ENCODE data around the gene MTRR.
"Not testable (repeated sequence)": the region's sequence is repeated elsewhere in the genome, so short reads cannot be mapped to it uniquely, and the experiment has no call there.

The MTRR gene

DNA sequence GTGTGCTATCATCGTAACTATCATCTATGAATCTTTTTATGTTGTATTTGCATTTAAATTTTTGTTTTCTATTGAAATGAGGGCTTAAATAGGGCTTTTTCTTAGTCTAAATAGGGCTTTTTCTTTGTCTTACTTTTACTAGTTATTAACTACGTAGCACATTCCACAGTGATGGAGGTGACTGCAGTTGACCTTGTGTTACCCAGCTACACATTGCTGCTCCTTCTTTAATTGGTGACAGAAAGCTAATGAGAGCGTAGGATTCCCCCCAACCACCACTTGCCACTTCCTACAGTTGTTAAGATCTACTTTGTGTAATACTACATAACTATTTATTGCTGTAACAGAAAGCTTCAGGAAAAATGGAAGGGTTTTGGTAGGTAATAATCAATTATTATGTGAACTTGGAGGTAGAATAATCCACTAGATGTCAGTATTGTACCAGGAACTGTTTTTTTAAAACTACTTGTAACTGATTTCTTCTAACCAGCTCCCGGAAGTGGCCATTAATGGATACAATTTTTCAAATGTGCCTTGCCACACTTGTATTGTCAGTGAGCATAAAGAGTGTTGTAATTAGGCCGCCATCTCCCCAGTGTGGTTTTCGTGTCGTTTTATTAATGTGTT is 18.0 kb downstream of the MTRR start:
- Mint-ChIP-seq H3K4me3 (no peak overlapping the region), H3K27ac (no peak overlapping the region), H3K9me3 (no peaks in the 10 kb centered on the region), H3K27me3 (no peaks in the 10 kb centered on the region), H3K4me1 (ENCODE audit: low read depth) (peaks cover 3% of the 10 kb centered on the region), H3K36me3 (ENCODE audit: low read depth) (peaks cover 90% of the 10 kb centered on the region)
- intact Hi-C loops (cut with micrococcal nuclease) = no loop called here

DNA sequence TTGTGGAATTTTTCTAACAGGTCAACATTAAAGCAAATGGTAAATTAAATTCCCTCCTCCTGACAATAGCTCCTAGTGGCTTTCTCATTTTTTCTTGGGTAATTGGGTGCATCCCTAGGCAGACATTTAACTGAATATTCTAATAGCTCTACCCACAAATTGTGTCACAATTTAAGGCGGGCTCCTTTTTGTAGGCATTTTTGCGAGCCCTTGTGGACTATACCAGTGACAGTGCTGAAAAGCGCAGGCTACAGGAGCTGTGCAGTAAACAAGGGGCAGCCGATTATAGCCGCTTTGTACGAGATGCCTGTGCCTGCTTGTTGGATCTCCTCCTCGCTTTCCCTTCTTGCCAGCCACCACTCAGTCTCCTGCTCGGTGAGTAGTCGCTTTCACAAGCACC is 20.0 kb downstream of the MTRR start:
- peaks cover 93% of the 10 kb centered on the region for H3K36me3 Mint-ChIP-seq (ENCODE audit: low read depth)
- H3K4me1 Mint-ChIP-seq (ENCODE audit: low read depth) = peaks cover 1% of the 10 kb centered on the region
- no peak overlapping the region for H3K4me3 Mint-ChIP-seq
- H3K9me3 Mint-ChIP-seq = no peaks in the 10 kb centered on the region
- H3K27me3 Mint-ChIP-seq = no peaks in the 10 kb centered on the region
- intact Hi-C loops (cut with micrococcal nuclease) = no loop called here
- H3K27ac Mint-ChIP-seq = no peak overlapping the region

DNA sequence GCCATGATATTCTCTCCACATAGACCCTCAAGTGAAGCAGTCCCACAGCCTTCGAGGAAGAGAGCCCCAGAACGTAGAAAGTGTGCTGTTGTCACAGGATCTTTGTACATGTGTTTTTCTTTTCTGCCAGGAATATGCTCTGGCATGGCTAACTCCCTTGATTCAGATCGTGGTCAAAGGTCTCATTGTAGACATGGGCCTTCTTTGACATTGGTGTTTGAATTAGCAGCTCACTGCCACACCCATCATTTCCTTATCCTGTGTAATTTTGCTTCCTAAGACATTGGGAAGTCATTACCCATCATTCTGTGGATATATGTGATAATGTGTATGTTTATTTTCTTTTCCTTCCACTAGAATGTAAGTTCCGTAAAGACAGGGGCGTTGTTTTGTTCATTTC is 25.5 kb downstream of the MTRR start:
- Mint-ChIP-seq H3K9me3 (no peaks in the 10 kb centered on the region), H3K4me1 (ENCODE audit: low read depth) (peaks cover 9% of the 10 kb centered on the region), H3K4me3 (no peak overlapping the region), H3K36me3 (ENCODE audit: low read depth) (peaks cover 88% of the 10 kb centered on the region), H3K27ac (no peak overlapping the region), H3K27me3 (no peaks in the 10 kb centered on the region)
- intact Hi-C loops (cut with micrococcal nuclease) = no loop called here

DNA sequence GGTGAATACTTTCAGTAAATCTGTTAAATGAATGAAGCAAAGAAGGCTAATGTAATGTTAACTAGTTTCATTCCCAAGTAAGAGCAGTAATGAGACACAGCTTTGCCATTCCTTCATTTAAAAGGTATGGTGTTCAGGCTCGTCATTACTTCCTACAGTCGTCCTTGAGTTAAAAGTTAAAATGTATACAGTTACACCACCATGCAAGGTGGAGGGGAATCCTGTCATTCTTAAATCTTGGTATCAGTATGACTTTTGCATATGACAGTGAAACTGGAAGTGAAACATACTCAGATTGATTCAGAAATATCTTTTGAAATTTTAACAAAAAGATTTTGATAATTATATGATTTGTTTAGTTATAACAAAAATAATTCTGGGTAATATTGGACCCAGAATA is 25.9 kb downstream of the MTRR start:
- Mint-ChIP-seq H3K4me3 (no peak overlapping the region), H3K9me3 (no peaks in the 10 kb centered on the region), H3K27ac (no peak overlapping the region), H3K4me1 (ENCODE audit: low read depth) (peaks cover 9% of the 10 kb centered on the region), H3K27me3 (no peaks in the 10 kb centered on the region), H3K36me3 (ENCODE audit: low read depth) (peaks cover 88% of the 10 kb centered on the region)
- intact Hi-C loops (cut with micrococcal nuclease) = no loop called here

DNA sequence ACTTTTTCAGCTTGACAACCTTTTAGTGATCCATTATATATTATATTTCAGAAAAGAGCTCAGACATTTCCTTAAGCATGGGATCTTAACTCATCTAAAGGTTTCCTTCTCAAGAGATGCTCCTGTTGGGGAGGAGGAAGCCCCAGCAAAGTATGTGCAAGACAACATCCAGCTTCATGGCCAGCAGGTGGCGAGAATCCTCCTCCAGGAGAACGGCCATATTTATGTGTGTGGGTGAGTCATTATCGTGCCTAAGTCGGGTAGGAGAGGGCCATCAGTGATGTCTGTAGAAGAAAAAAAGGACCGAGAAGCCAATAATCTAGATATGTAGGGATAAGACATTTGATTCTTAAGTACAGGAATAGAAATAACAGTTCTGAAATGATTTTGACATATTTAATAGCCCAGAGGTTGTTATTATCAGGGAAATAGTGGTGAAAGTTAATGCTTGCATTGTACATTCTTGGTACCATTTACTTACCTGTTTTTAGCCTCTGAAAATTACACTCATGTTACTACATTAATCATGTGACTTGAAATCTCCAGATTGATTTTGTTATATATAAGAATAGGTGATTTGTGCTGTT is 28.2 kb downstream of the MTRR start:
- no peaks in the 10 kb centered on the region for H3K9me3 Mint-ChIP-seq
- no peak overlapping the region for H3K4me3 Mint-ChIP-seq
- peak overlapping the region; percentile 51 for H3K27ac Mint-ChIP-seq
- no peaks in the 10 kb centered on the region for H3K27me3 Mint-ChIP-seq
- intact Hi-C loops (cut with micrococcal nuclease) = no loop called here
- H3K4me1 Mint-ChIP-seq (ENCODE audit: low read depth) = peaks cover 9% of the 10 kb centered on the region
- peaks cover 92% of the 10 kb centered on the region for H3K36me3 Mint-ChIP-seq (ENCODE audit: low read depth)

DNA sequence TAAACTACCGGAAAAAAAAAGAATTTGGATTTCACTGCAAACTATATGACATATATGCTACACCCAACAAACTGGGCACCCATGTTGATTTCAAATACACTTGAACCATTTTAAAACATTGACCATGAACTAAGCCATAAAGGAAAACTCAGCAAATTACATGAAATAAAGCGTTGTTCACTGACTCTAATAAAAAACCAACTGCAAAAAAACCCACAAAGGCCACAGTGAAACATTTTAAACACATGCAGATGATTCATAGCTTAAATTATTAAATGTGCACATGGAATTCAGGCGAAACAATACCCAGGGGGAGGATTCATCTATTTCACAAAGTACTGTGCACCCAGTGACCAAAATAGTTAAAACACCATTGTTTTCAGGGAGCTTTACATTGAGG is 33.3 kb downstream of the MTRR start:
- Mint-ChIP-seq H3K27me3 (no peaks in the 10 kb centered on the region), H3K4me3 (no peak overlapping the region), H3K27ac (peak overlapping the region; percentile 28), H3K9me3 (peaks cover 5% of the 10 kb centered on the region), H3K4me1 (ENCODE audit: low read depth) (peaks cover 19% of the 10 kb centered on the region), H3K36me3 (ENCODE audit: low read depth) (peaks cover 92% of the 10 kb centered on the region)
- intact Hi-C loops (cut with micrococcal nuclease) = no loop called here

DNA sequence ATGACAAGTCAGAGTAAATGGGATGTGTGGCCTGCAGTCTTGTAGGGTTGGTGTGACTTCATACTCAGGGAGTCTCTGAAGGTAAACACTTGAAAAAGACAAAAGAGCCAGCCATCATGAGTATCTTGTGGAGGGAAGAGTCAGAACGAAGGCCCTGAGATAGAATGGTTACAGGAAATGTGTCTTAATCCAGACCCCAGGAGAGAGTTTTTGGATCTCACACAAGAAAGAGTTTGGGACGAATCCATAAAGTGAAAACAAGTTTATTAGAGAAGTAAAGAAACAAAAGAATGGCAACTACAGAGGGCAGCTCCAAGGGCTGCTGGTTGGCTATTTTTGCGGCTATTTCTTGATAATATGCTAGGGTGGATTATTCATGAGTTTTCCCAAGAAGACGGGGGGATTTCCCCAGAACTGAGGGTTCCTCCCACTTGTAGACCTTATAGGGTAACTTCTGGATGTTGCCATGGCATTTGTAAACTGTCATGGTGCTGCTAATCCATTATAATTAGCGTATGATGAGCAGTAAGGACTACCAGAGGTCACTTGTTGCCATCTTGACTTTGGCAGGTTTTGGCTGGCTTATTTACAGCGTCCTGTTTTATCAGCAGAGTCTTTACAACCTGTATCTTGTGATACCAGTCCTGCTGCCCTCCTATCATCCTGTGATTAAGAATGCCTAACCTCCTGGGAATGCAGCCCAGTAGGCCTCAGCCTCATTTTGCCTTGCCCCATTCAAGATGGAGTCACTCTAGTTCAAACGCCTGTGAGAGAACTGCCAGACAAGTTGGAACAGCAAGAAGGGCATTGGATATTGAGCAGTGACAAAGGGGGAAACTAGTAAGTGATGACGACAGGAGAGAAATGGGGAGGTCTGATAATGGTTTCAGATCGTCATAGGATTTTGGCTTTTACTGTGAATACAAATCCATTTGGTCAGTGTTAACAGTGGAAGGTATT is 34.0 kb downstream of the MTRR start:
- H3K4me3 Mint-ChIP-seq = no peak overlapping the region
- intact Hi-C loops (cut with micrococcal nuclease) = no loop called here
- H3K36me3 Mint-ChIP-seq (ENCODE audit: low read depth) = peaks cover 92% of the 10 kb centered on the region
- peaks cover 19% of the 10 kb centered on the region for H3K4me1 Mint-ChIP-seq (ENCODE audit: low read depth)
- H3K9me3 Mint-ChIP-seq = peaks cover 12% of the 10 kb centered on the region
- H3K27ac Mint-ChIP-seq = peak overlapping the region; percentile 28
- H3K27me3 Mint-ChIP-seq = no peaks in the 10 kb centered on the region

DNA sequence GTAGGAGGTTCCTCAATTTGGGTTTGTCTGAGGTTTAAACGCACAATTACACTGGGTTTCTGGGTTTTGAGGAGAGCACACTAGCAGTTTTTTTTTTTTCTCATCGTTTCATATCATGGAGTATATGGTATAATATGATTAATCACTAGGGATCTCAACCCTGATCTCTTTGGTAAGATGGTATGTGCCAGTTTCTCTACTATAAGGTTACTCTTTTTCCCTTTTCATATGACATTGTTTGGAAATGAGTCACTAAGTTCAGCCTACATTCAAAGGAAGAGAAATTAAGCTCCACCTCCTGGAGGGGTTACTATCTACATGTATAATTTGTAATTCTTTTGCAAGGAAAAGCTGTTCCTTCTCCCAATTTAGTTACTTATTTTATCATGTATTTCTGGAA is 35.2 kb downstream of the MTRR start:
- Mint-ChIP-seq H3K4me1 (ENCODE audit: low read depth) (peaks cover 19% of the 10 kb centered on the region), H3K4me3 (no peak overlapping the region), H3K27ac (peak overlapping the region; percentile 10), H3K36me3 (ENCODE audit: low read depth) (peaks cover 92% of the 10 kb centered on the region), H3K27me3 (no peaks in the 10 kb centered on the region), H3K9me3 (peaks cover 25% of the 10 kb centered on the region)
- intact Hi-C loops (cut with micrococcal nuclease) = no loop called here

DNA sequence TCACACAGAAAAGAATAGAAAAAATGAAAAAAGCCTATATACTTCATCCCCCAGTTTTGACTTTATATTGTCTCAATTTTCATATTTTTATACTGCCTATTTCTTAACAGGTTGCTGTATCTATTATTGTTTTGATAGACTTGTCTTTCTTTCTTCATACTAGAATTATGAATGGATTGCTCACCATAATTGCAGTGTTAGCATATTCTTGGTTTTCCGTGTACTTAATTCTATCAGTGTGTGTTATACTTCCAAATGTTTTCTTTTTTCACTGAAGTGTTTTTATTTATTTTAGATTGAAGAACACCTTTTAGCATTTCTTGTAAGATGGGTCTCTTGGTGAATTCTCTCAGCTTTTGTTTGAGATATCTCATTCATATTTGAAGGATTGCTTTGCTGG is 38.7 kb downstream of the MTRR start:
- Mint-ChIP-seq H3K36me3 (ENCODE audit: low read depth) (peaks cover 72% of the 10 kb centered on the region), H3K4me3 (no peak overlapping the region), H3K27ac (no peak overlapping the region), H3K4me1 (ENCODE audit: low read depth) (peaks cover 31% of the 10 kb centered on the region), H3K27me3 (no peaks in the 10 kb centered on the region), H3K9me3 (peaks cover 33% of the 10 kb centered on the region)
- intact Hi-C loops (cut with micrococcal nuclease) = no loop called here

DNA sequence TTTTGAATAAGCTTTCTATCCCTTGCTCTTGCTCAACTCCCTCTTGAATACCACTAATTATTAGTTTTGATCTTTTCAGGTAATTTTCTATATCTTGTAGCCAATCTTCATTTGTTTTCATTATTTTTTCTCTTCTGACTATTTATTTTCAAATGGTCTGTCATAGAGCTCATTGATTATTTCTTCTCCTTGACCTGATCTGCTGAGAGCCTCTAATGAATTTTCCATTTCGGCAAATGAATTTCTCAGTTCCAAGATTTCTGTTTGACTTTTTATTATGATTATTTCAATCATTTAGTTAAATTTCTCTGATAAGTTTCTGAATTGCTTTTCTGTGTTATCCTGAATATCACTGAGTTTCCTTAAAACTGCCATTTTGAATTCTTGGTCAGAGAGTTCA is 39.4 kb downstream of the MTRR start:
- Mint-ChIP-seq H3K27ac (no peak overlapping the region), H3K27me3 (no peaks in the 10 kb centered on the region), H3K9me3 (peaks cover 40% of the 10 kb centered on the region), H3K4me1 (ENCODE audit: low read depth) (peaks cover 27% of the 10 kb centered on the region), H3K4me3 (no peak overlapping the region), H3K36me3 (ENCODE audit: low read depth) (peaks cover 71% of the 10 kb centered on the region)
- intact Hi-C loops (cut with micrococcal nuclease) = no loop called here

DNA sequence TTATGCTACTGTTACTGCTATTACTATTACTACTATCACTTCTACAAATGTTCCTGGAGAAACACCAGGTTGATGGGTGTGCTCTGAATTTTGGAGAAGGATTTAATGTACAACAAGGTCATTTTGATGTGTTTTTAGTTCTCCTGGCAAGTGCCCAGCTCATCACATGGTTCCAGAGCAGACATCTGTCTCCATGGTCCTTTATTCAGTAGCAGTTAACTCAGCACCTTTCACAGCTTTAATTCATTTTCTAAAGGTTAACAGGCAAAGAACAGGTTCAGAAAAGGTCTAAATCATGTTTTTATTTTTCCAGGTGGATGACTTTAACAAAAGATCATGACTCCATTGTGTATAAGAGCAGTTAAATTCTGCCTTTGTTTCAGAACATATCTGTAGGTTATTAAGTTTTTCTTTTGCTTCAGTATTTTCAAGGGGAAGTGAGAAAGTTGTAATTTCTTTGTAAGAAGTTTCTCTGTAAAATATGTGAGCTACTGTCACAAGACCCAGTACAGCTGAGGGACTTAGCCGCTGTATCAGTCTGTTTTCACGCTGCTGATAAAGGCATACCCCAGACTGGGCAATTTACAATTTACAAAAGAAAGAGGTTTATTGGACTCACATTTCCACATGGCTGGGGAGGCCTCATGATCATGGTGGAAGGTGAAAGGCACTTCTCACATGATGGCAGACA is 41.9 kb downstream of the MTRR start:
- peaks cover 46% of the 10 kb centered on the region for H3K36me3 Mint-ChIP-seq (ENCODE audit: low read depth)
- peak overlapping the region; percentile 4 for H3K4me3 Mint-ChIP-seq
- H3K9me3 Mint-ChIP-seq = peaks cover 41% of the 10 kb centered on the region
- H3K27me3 Mint-ChIP-seq = no peaks in the 10 kb centered on the region
- peaks cover 17% of the 10 kb centered on the region for H3K4me1 Mint-ChIP-seq (ENCODE audit: low read depth)
- intact Hi-C loops (cut with micrococcal nuclease) = no loop called here
- H3K27ac Mint-ChIP-seq = peak overlapping the region; percentile 89

DNA sequence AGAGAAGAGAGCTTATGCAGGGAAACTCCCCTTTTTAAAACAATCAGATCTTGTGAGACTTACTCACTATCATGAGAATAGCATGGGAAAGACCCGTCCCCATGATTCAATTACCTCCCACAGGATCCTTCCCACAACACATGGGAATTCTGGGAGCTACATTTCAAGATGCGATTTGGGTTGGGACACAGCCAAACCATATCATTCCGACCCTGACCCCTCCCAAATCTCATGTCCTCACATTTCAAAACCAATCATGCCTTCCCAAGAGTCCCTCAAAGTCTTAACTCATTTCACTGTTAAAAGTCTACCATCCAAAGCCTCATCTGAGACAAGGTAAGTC is 42.5 kb downstream of the MTRR start:
- peaks cover 43% of the 10 kb centered on the region for H3K36me3 Mint-ChIP-seq (ENCODE audit: low read depth)
- H3K27me3 Mint-ChIP-seq; H3K4me3 Mint-ChIP-seq; intact Hi-C loops (cut with micrococcal nuclease): not testable (repeated sequence)
- peak overlapping the region; percentile 89 for H3K27ac Mint-ChIP-seq
- H3K4me1 Mint-ChIP-seq (ENCODE audit: low read depth) = peaks cover 17% of the 10 kb centered on the region
- peaks cover 41% of the 10 kb centered on the region for H3K9me3 Mint-ChIP-seq

DNA sequence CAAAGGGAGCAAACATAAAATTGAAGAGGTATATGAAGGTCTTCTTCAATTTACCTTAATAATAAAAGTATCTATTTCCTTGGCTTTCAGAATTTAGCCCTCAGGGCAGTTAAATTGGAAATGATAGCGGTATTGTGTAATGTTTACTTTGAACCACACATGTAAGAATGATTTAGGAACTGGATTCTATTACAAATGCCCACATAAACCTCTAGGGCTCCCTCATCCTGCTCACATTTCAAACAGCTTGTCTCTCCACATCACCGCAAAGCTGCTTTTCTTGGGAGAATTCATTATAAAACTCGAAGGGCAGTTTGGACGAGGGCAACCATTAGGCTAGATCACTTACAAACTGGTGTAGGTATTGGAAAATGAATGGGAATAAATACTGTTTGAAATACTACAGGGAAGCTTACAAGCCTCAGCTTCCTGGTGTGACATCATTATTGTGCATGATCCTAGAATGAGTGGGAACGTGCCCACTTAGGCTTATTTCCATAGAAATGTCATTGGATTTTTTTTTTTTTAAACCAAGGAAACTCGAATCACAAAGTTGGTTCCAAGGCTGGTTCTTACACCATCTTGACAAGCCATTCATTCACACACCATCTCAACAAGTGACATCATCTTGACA is 47.3 kb downstream of the MTRR start:
- peaks cover 12% of the 10 kb centered on the region for H3K9me3 Mint-ChIP-seq
- no peak overlapping the region for H3K4me3 Mint-ChIP-seq
- H3K36me3 Mint-ChIP-seq (ENCODE audit: low read depth) = peaks cover 12% of the 10 kb centered on the region

More for the DNA sequence above, 47.3 kb downstream of the MTRR start:
- H3K27me3 Mint-ChIP-seq = no peaks in the 10 kb centered on the region
- no peak overlapping the region for H3K27ac Mint-ChIP-seq
- peaks cover 10% of the 10 kb centered on the region for H3K4me1 Mint-ChIP-seq (ENCODE audit: low read depth)
- intact Hi-C loops (cut with micrococcal nuclease) = no loop called here

Data from dendritic cell treated with granulocyte-macrophage colony-stimulating factor and Interleukin-4, amounts not matched to agents 40 ng/mL and 50 ng/mL, for 4 days (primary cell).